Measurements from ENCODE around the gene CT47C1. TPM values are rescaled to one million over a fixed set of nuclear protein-coding genes. Genes with fewer than 3 reads are reported as not detected.

CT47C1 gene
- total RNA-seq, 1 experiment from 2014 or later = not detected

DNA sequence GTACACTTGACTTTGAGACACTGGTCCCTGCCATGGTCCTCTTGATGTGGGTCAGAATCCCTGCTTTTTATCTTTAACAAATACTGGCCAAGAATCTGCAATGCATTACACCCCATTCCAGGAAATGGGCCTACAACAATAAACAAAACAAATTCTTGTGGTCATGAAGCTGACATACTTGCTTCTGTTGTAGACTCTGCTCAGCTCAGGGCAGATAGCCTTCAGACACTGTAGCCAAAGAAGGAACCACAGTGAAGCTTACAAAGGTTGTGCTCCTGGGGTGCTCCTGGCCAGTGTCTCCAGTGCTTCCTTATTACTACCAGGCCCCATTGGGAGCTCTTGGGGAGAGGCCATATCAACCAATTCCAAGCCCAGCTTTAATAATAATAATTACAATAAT, 33.0 kb downstream of the CT47C1 start:
- H2BK5ac ChIP-seq (ENCODE audit: insufficient read length, low read length) = no peak overlapping the region
- no peak overlapping the region for H2AK5ac ChIP-seq (ENCODE audit: insufficient read length, low read length)
- Mint-ChIP-seq H3K9me3 (peaks cover 56 to 59% of the 10 kb centered on the region in 2 experiments), H3K36me3 (ENCODE audit: insufficient read depth in 1 of 3, low read depth in 3 of 3) (no peaks in the 10 kb centered on the region; a peak in 1 of 7 replicates), H3K4me1 (no peaks in the 10 kb centered on the region), H3K27ac (no peak overlapping the region), H3K27me3 (ENCODE audit: low read depth) (no peaks in the 10 kb centered on the region), H3K4me3 (no peak overlapping the region)
- no peak overlapping the region for H3K23ac ChIP-seq (ENCODE audit: insufficient read length, low read depth, low read length)
- no peaks in the 10 kb centered on the region for H4K20me1 ChIP-seq (ENCODE audit: control insufficient read depth, insufficient read depth, insufficient read length)
- H3K79me2 ChIP-seq (ENCODE audit: insufficient read depth, low read length) = no peaks in the 10 kb centered on the region
- H3K23me2 ChIP-seq (ENCODE audit: insufficient read length, low read depth, low read length, poor library complexity, severe bottlenecking) = no peaks in the 10 kb centered on the region
- no peak overlapping the region for H3K9ac ChIP-seq (ENCODE audit: extremely low read depth, insufficient read length, low read length)
- H2BK20ac ChIP-seq (ENCODE audit: low read depth, low read length, poor library complexity, severe bottlenecking) = no peak overlapping the region
- no peak overlapping the region for H4K91ac ChIP-seq (ENCODE audit: insufficient read length, low read depth, low read length)
- no peak overlapping the region for H3K14ac ChIP-seq (ENCODE audit: insufficient read depth, low read length)
- H2BK12ac ChIP-seq (ENCODE audit: insufficient read length, low read depth, low read length) = no peak overlapping the region
- no peak overlapping the region for H2AFZ ChIP-seq (ENCODE audit: low read length)
- no peak overlapping the region for H3K18ac ChIP-seq (ENCODE audit: insufficient read length, low read depth, low read length)
- H3K27ac ChIP-seq (ENCODE audit: insufficient read length, low read depth, low read length) = no peak overlapping the region
- no peaks in the 10 kb centered on the region for H3K79me1 ChIP-seq (ENCODE audit: insufficient read depth, low read depth, low read length, poor library complexity, severe bottlenecking)
- DNase-seq = no peak
- TF ChIP-seq, protein P1, sequence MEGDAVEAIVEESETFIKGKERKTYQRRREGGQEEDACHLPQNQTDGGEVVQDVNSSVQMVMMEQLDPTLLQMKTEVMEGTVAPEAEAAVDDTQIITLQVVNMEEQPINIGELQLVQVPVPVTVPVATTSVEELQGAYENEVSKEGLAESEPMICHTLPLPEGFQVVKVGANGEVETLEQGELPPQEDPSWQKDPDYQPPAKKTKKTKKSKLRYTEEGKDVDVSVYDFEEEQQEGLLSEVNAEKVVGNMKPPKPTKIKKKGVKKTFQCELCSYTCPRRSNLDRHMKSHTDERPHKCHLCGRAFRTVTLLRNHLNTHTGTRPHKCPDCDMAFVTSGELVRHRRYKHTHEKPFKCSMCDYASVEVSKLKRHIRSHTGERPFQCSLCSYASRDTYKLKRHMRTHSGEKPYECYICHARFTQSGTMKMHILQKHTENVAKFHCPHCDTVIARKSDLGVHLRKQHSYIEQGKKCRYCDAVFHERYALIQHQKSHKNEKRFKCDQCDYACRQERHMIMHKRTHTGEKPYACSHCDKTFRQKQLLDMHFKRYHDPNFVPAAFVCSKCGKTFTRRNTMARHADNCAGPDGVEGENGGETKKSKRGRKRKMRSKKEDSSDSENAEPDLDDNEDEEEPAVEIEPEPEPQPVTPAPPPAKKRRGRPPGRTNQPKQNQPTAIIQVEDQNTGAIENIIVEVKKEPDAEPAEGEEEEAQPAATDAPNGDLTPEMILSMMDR (conservative IDR thresholded peaks at IDR 0.05) = no peak
- H3K4me2 ChIP-seq (ENCODE audit: insufficient read depth, insufficient read length, low read length) = no peak overlapping the region
- H3K4ac ChIP-seq (ENCODE audit: low read depth, low read length) = no peak overlapping the region
- no peaks in the 10 kb centered on the region for H3K4me1 ChIP-seq (ENCODE audit: insufficient read depth, low read length)
- H2BK15ac ChIP-seq (ENCODE audit: low read depth, low read length) = no peak overlapping the region
- no peak overlapping the region for H2BK120ac ChIP-seq (ENCODE audit: low read depth, low read length, poor library complexity, severe bottlenecking)
- no peaks in the 10 kb centered on the region for H3K27me3 ChIP-seq (ENCODE audit: insufficient read depth, low read length)
- H3T11ph ChIP-seq (ENCODE audit: low read length) = no peak overlapping the region
- H4K5ac ChIP-seq (ENCODE audit: insufficient read length, low read depth, low read length) = no peak overlapping the region
- no peak overlapping the region for H4K8ac ChIP-seq (replicated peaks; ENCODE audit: insufficient read length, low read depth, low read length)
- no peak overlapping the region for H3K56ac ChIP-seq (ENCODE audit: insufficient read length, low read depth, low read length)
- H3K9me3 ChIP-seq (ENCODE audit: control insufficient read depth, low read depth, low read length) = peaks cover 29% of the 10 kb centered on the region
